T follicular helper cell (primary cell): ENCODE measurements around the gene NEDD4L.
"Not testable (repeated sequence)": the region's sequence is repeated elsewhere in the genome, so short reads cannot be mapped to it uniquely, and the experiment has no call there.

Experiments used
- DNase-seq: peaks from one replicate; pipeline ENCODE4 v3.0.0-alpha.2; 2020; ENCODE audit warnings: low read depth

NEDD4L gene

GRCh38 chr18:58026857-58027256, 17.2 kb upstream of the NEDD4L start:
- DNase-seq: no peak

- DNase-seq: no peak
Observed at GRCh38 chr18:58027341-58027740, 16.7 kb upstream of the NEDD4L start.

- DNase-seq: no peak
Observed at GRCh38 chr18:58028109-58028784, 15.8 kb upstream of the NEDD4L start.

GRCh38 chr18:58032233-58032632, 11.8 kb upstream of the NEDD4L start:
- no peak for DNase-seq

GRCh38 chr18:58033216-58033615, 10.8 kb upstream of the NEDD4L start:
- no peak for DNase-seq

GRCh38 chr18:58034370-58034769, 9.7 kb upstream of the NEDD4L start:
- no peak for DNase-seq

- no peak for DNase-seq
Observed at GRCh38 chr18:58037163-58037562, 6.9 kb upstream of the NEDD4L start.

- no peak for DNase-seq
Observed at GRCh38 chr18:58038063-58038462, 6.0 kb upstream of the NEDD4L start.

- DNase-seq: no peak
Observed at GRCh38 chr18:58041633-58042032, 2.4 kb upstream of the NEDD4L start.

GRCh38 chr18:58042826-58043490, 1.1 kb upstream of the NEDD4L start:
- DNase-seq: no peak

- DNase-seq: no peak
Observed at GRCh38 chr18:58044370-58045241, 580 bp downstream of the NEDD4L start.

GRCh38 chr18:58045242-58046092, 1.4 kb downstream of the NEDD4L start:
- no peak for DNase-seq

- no peak for DNase-seq
Observed at GRCh38 chr18:58046093-58046793, 2.2 kb downstream of the NEDD4L start.

GRCh38 chr18:58046794-58047555, 2.9 kb downstream of the NEDD4L start:
- no peak for DNase-seq

- no peak for DNase-seq
Observed at GRCh38 chr18:58047556-58047882, 3.5 kb downstream of the NEDD4L start.

GRCh38 chr18:58048081-58048642, 4.1 kb downstream of the NEDD4L start:
- no peak for DNase-seq

GRCh38 chr18:58049000-58049688, 5.1 kb downstream of the NEDD4L start:
- DNase-seq: no peak

- not testable (repeated sequence) for DNase-seq
Observed at GRCh38 chr18:58050963-58051362, 6.9 kb downstream of the NEDD4L start.

GRCh38 chr18:58051765-58052460, 7.9 kb downstream of the NEDD4L start:
- DNase-seq: no peak
